Measurements from ENCODE around the gene BMP4. TPM values are rescaled to one million over a fixed set of nuclear protein-coding genes. Genes with fewer than 3 reads are reported as not detected.

The BMP4 gene
- polyA plus RNA-seq, 4 donors = 35.3 to 51.9 (median 47.9) TPM

- DNase-seq (ENCODE audit: low read depth in 4 of 4, low spot score in 2 of 4) = no peak
These were observed 9.0 kb downstream of the BMP4 start for GRCh38 chr14:53947452-53948204.

GRCh38 chr14:53947094-53947445 lies 9.6 kb downstream of the BMP4 start:
- DNase-seq (ENCODE audit: low read depth in 4 of 4, low spot score in 2 of 4) = no peak

GRCh38 chr14:53946404-53947093 lies 10.1 kb downstream of the BMP4 start:
- DNase-seq (ENCODE audit: low read depth in 4 of 4, low spot score in 2 of 4) = no peak

DNA sequence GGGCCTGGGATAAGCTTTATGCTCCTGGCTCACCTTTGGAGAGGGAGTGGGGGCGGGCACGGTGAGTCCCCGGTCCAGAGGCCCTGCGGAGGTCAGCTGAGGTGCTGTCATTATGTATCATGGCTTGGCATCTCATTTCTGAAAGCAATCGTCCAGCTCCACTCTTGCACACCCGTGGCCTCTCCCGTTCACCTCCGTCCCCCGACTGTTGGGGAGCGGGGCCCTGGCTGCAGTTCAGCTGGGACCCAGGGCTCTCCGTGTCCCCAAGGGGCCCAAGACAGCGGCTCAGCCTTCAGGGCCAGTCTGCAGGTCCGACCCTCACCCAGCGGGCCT lies 10.6 kb downstream of the BMP4 start:
- DNase-seq (ENCODE audit: low read depth in 4 of 4, low spot score in 2 of 4) = no peak

DNA sequence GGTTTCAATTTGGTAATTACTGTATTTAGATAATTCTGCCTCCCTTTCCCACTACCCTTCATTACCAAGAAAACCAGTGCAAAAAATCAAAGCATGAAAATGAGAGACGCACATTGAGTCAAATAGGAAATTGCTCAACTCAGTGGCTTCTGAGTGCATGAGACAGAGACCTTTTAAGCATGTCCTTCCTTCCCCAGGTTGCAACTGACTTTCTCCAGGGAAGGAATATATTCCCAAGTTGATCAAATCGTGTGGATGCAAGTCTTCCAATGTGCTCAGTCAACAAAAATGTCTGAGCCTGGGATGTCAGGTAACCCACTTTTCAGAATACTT lies 12.9 kb downstream of the BMP4 start:
- DNase-seq (ENCODE audit: low read depth in 4 of 4, low spot score in 2 of 4) = no peak

DNA sequence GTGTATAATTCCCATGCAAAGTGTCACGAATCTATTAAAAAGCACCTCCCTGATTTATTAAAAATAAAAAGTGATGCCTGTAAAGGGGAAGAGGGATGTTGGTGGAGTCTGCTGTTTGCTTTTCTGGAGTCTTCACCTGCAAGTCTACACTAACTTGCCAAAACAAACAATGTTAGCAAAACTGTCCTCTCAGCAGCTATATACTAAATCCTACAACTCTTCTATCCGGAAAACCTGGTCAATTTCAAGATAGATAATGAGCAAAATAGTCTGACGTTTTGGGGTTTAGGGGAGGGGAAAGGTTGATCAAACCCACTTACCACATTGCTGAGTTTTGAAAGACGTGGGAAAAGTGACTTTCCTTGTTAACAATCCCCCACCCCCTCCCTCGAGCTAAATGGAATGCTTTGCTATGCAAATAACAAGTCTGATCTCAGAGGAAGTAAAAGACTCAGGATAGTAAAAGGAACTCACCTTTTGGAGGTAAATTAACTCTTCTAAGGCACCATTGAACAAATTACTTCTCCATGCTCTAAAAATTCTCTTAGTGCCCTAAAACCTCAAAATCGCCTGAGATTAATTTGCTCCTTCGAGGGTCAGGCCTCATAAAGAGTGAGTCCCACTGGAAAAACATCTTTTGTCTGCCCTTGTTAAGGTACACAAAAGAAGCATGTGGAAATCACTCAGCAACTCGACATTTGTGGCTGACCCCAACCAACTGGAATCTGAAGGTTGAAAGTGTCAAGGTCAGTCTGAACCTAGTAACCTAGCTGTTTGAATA lies 13.5 kb downstream of the BMP4 start:
- DNase-seq (ENCODE audit: low read depth in 4 of 4, low spot score in 2 of 4) = no peak

DNA sequence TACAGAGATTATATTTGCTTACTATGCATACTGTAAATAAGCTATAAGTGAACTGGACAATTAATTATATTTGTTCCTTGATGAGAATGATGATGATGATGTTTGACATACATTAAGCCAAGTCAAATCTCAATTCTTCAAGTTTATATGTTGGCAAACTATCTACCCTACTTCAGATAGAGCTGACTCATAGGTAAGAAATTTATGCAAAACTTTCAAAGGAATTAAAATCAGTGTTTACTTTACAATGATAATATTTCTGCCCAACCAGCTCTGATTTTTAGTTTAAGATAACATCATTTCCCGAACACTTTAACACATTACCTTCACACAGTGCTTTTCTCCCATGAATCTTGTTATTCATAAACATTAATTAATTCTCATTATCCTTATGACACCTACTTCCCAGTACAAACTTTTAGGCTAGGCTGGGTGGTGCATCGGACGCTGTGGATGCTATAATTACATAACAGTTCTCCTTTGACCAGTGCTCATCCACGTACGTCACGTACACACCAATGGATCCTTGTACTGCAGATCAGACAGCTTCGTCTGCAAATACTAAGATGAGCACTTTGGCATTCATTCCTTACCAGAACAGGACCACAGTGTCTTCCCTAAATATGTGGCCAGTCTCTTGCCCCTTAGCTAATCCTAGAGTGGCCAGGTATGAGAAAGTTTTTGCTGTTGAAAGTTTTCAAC lies 18.3 kb downstream of the BMP4 start:
- DNase-seq (ENCODE audit: low read depth in 4 of 4, low spot score in 2 of 4) = no peak

DNA sequence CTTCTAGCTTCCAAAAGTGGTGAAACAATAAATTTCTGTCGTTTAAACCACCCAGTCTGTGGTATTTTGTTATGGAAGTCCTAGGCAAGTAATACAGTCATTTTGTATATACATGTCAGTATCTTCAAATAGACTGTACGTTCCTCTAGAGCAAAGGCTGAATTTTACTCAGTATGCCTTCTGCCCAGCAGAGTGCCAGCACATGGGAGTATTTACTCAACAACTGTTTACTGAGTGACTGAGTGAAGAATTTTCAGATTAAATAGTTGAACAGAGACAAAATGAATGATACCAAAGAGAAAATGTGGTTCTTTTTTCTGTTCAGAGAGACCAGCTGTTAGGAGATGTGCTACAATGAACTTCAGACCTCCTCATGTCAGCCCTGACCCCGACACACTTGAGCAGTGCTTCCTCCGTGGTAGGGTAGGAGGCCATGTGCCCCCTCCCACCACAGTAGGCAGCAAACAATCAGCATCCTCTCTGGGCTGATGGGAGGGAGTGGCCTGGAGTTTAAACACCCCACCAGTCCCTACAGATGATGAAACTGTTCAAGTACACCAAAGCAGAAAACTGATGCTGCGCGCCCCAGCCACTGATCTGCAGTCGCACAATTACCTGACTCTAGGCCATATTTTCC lies 21.7 kb downstream of the BMP4 start:
- DNase-seq (ENCODE audit: low read depth in 4 of 4, low spot score in 2 of 4) = no peak

- no peak for DNase-seq (ENCODE audit: low read depth in 4 of 4, low spot score in 2 of 4)
These were observed 23.7 kb downstream of the BMP4 start for GRCh38 chr14:53932966-53933365.

GRCh38 chr14:53929871-53930715 lies 26.5 kb downstream of the BMP4 start:
- no peak for DNase-seq (ENCODE audit: low read depth in 4 of 4, low spot score in 2 of 4)

- DNase-seq (ENCODE audit: low read depth in 4 of 4, low spot score in 2 of 4) = no peak
These were observed 29.5 kb downstream of the BMP4 start for GRCh38 chr14:53927171-53927570.

GRCh38 chr14:53925201-53925766 lies 31.3 kb downstream of the BMP4 start:
- no peak for DNase-seq (ENCODE audit: low read depth in 4 of 4, low spot score in 2 of 4)

DNA sequence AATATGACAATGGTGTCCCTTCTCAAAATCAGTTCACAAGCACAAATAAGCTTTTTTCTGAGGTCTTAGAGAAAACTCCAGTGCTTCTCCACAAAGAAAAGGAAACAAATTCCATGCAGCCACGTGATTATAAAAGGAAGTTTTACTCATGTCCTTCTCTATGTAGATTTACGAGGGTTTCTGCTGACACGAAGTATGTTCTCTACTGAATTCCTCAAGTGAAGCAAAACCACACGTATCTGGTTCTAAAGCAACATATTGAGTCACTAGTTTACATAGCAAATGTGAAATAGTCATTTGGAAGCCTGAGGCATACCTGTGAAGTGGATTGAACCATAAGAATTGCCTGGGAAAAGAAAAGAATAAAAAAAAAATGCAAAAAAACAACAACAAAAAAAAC lies 31.9 kb downstream of the BMP4 start:
- no peak for DNase-seq (ENCODE audit: low read depth in 4 of 4, low spot score in 2 of 4)

DNA sequence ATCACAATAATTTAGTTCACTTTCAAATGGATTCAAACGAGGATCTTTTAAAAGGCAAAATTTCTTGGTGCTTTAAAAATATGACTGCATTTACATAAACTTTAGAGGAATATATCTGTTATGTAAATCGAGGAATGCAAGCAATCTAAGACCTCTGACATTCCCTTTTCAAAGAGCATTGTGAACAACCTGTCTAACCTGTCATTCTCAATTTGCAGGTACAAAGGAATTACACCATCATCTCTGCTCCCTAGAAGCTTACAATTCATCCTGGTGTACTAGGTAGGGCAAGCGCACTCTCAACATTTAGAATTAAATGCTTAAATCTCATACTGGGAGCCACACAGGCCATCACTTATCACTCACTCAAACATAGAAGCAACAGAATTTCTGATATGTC lies 35.6 kb downstream of the BMP4 start:
- no peak for DNase-seq (ENCODE audit: low read depth in 4 of 4, low spot score in 2 of 4)

DNA sequence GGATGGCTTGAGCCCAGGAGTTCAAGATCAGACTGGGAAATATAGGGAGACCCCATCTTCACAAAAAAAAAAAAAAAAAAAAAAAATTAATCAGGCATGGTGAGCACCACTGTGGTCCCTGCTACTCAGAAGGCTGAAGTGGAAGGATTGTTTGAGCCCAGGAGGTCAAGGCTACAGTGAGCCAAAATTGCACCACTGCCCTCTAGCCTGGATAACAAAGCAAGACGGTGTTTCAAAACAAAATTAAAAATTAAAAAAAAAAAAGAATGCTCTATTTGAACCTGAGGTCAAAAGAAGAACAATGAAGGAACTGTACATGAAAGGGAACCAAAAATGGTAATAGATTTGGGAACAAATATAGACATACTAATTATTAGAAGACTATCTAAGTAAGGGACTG lies 40.4 kb downstream of the BMP4 start:
- no peak for DNase-seq (ENCODE audit: low read depth in 4 of 4, low spot score in 2 of 4)

DNA sequence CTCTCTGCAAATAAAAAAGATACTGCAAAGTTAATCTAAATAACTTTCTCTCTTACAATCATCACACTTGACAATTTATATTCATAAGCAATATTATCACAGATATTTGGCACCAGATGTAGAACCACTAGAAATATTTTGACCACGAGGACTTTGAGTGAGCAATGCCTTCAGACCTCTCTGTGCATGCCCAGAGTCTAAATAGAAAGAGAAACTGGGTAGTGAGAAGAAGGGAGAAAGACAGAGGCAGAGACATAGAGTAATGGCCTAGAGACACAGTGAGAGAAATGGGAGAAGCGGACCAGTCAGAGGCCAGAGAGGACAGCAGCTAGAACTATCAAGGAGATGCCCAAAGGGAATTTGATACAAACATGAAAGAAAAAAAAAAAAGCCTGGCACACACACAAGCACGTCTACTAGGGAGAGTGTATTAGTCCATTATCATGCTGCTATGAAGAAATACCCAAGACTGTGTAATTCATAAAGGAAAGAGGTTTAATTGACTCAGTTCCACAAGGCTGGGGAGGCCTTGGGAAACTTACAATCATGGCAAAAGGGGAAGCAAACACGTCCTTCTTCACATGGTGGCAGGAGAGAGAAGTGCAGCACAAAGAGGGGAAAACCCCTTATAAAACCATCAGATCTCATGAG lies 41.1 kb downstream of the BMP4 start:
- no peak for DNase-seq (ENCODE audit: low read depth in 4 of 4, low spot score in 2 of 4)

- no peak for DNase-seq (ENCODE audit: low read depth in 4 of 4, low spot score in 2 of 4)
These were observed 44.6 kb downstream of the BMP4 start for GRCh38 chr14:53912021-53912420.

GRCh38 chr14:53908416-53908815 lies 48.2 kb downstream of the BMP4 start:
- DNase-seq (ENCODE audit: low read depth in 4 of 4, low spot score in 2 of 4) = no peak

GRCh38 chr14:53902307-53902706 lies 54.3 kb downstream of the BMP4 start:
- no peak for DNase-seq (ENCODE audit: low read depth in 4 of 4, low spot score in 2 of 4)

Data from left renal cortex interstitium (tissue), 4 donors.